ENCODE measurements around the gene GPS2.
"Not testable (repeated sequence)": the region's sequence is repeated elsewhere in the genome, so short reads cannot be mapped to it uniquely, and the experiment has no call there.

GPS2 gene

GRCh38 chr17:7314719-7315569, at the start of gene GPS2:
Gene GPS2 (minus strand): TSS chr17:7315360. CDS start chr17:7315052, 308 bp downstream.
- DNase-seq (ENCODE audit: low read depth), result peak; percentile 89

- DNase-seq (ENCODE audit: low read depth), result no peak
These were observed 48.2 kb upstream of the GPS2 start for GRCh38 chr17:7363311-7363710.

GRCh38 chr17:7361906-7362305, 46.7 kb upstream of the GPS2 start:
- DNase-seq (ENCODE audit: low read depth), result no peak

DNA sequence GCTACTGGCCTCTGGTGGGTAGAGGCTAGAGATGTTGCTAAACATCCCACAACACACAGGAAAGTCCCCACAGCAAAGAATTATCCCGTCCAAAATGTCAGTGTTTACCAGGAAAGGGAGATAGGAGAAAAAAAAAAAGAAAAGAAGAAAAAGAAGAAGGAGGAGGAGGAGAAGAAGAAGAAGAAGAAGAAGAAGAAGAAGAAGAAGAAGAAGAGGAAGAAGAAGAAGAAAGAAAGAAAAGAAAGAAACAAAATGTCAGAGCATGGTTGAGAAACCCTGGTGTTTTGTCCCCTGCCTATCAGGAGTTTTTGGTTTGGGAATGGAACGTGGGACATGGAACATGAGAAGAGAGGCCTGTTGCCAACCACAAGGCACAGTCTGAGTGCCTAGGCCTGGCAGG, 42.2 kb upstream of the GPS2 start:
- DNase-seq (ENCODE audit: low read depth), result no peak

DNA sequence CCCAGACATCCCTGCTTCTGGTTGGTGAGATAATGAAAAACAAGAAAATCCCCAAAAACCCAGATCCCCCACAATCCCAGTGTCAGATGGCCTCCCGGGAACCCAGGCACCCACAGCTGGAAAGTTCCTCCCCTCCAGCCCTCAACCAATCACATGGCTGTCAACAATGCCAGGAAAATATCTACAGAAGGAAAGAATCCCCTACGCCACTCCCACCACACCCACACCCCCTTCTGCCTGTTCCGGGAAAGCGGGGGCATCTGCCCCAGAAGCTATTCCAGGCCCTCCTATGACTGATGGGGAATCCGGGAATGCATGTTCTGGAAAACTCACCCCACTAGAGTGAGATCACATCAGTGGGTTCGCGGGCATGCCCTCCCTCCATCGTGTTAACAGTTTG, 41.6 kb upstream of the GPS2 start:
- DNase-seq (ENCODE audit: low read depth), result no peak

GRCh38 chr17:7356072-7356549, 41.0 kb upstream of the GPS2 start:
- peak; percentile 66 for DNase-seq (ENCODE audit: low read depth)

- DNase-seq (ENCODE audit: low read depth), result no peak
These were observed 40.4 kb upstream of the GPS2 start for GRCh38 chr17:7355573-7355972.

DNA sequence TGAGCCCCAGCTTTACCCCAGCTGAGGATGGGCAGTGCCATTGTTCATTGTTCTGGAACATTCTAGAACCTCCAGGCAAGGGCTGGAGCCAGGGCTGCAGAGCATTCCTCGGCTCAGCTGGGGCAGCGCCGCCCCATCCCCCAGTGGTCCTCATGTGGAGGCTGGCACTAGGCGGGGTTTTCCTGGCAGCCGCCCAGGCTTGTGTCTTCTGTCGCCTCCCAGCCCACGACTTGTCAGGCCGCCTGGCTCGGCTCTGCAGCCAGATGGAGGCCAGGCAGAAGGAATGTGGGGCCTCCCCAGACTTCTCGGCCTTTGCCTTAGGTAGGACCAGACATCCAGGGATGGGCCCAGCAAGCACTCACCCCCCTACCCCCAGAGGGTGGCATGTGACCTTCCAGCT, 39.9 kb upstream of the GPS2 start, which contains the start of gene TMEM95:
Gene TMEM95 (plus strand): TSS at position 104 of the 400 bp plus-strand sequence. CDS start 49 bp downstream, at position 153.
- DNase-seq (ENCODE audit: low read depth), result no peak

- DNase-seq (ENCODE audit: low read depth), result no peak
These were observed 39.2 kb upstream of the GPS2 start for GRCh38 chr17:7354262-7354843.

DNA sequence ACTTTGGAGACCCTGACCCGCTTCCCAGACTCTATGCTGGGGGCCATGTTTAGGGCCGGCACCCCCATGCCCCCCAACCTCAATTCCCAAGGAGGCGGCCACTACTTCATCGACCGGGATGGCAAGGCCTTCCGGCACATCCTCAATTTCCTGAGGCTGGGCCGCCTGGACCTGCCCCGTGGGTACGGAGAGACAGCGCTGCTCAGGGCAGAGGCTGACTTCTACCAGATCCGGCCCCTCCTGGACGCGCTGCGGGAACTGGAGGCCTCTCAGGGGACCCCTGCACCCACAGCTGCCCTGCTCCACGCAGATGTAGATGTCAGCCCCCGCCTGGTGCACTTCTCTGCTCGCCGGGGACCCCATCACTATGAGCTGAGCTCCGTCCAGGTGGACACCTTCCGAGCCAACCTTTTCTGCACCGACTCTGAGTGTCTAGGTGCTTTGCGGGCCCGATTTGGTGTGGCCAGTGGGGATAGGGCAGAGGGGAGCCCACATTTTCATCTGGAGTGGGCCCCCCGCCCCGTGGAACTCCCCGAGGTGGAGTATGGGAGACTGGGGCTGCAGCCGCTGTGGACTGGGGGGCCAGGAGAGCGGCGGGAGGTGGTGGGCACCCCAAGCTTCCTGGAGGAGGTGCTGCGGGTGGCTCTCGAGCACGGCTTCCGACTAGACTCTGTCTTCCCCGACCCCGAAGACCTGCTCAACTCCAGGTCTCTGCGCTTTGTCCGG, 37.9 kb upstream of the GPS2 start:
- no peak for DNase-seq (ENCODE audit: low read depth)

DNA sequence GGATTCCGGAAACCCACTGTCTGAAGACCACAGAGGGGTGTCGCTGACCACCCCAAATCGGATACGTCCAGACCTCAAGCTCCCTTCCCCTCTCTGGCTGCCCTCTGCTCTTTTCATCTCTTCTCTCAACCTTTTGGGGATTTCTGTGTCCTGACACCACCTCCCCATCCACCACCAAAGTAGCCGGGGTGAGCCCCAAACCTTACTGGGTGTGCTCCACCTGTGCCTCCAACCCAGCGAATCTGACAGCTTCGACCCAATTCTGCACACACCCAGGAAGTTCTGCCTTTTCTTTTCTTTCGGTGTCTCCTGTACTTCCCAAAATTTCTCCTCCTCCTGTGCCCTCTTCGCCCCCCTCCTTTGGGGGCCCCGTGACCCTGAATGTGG, 37.3 kb upstream of the GPS2 start:
- DNase-seq (ENCODE audit: low read depth), result no peak

DNA sequence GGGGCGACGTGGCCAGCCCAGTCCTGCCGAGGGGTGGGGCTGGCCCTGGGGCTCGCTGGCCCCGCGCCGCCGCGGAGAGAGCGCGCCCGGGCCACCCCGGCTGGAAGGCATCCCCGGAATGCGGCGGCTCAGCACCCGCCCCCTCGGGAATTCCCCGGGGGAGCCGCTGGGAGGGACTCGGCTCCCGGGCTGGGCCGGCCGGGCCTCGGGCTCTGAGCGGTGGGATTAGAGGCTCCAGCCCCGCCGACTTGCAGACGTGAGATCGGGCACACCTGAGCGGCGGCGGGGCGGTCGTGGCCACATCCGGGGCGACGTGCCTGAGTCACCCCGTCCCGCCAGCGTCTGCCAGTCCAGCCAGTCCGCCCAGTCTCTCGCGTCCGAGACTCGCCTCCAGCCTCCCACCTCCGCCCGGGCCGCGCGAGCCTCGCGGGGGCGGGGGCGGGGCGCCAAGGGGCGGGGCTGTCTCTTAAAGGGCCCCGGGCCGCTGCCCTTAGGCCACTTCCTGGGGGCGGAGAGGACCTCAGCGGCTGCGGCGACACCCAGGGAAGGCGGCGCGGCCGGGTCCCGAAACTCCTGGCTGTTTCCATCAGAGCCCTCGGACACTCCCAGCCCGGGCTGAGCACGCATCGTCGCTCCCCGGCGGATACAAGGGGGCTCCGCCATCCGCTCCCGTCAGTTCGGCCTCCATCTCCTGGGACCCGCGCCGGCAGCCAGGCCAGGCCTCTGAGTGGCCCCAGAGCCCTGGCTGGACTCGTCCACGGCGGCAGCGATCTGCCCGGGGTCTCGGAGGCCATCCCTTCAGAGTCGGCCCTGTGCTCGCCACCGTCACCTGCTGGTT, 36.7 kb upstream of the GPS2 start, which contains the start of gene KCTD11:
Gene KCTD11 (plus strand): TSS at position 498 of the 838 bp plus-strand sequence.
- DNase-seq (ENCODE audit: low read depth), result peak; percentile 43

DNA sequence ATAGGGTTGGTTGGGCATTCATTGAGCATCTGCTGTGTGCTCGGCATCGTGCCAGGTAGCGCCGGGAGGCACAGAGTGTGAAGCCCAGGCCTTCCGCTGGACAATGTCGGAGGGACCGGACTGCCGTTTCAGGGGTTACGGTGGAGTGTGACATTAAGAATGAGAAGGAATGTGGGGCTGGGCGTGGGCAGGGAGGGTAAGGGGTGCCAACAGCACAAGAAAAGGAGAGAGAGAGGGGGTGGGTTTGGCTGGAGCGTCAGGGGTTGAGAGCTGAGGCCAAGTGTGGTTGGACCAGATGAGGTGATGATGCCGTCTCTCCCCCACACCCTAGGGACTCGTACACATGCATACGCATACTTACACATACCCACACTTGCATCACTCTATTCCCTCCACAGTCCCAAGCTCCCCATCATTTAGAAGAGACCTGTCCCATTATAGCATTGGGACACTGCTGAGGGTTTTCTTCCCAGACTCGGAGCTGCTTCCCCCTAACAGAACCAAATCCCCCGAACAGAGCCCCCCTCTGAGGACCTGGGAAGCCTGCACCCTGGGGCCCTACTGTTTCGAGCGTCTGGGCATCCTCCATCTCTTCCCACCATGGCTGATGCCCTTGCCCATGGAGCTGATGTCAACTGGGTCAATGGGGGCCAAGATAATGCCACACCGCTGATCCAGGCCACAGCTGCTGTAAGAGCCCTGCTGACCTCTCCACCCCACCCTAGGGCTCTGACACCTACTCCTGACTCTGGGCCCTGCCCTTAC, 33.5 kb upstream of the GPS2 start:
- no peak for DNase-seq (ENCODE audit: low read depth)

- DNase-seq (ENCODE audit: low read depth), result no peak
These were observed 32.7 kb upstream of the GPS2 start for GRCh38 chr17:7347630-7348477.

- no peak for DNase-seq (ENCODE audit: low read depth)
These were observed 31.8 kb upstream of the GPS2 start for GRCh38 chr17:7346761-7347614.

DNA sequence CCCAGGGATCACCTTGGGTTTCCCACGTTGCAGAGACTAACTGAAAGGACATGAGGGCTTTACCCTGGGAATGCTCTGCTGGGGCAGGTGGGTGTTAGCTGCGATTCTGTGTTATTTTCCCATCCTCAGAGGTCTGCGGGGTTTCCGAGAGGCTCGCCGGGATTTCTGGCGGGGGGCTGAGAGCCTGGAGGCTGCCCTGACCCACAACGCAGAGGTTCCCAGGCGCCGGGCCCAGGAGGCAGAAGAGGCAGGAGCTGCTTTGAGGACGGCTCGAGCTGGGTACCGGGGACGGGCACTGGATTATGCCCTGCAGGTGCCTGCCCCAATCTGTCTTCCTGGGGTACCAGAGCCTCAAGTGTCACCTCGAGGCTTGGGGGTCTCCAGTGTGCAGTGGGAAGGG, 28.1 kb upstream of the GPS2 start:
- no peak for DNase-seq (ENCODE audit: low read depth)

DNA sequence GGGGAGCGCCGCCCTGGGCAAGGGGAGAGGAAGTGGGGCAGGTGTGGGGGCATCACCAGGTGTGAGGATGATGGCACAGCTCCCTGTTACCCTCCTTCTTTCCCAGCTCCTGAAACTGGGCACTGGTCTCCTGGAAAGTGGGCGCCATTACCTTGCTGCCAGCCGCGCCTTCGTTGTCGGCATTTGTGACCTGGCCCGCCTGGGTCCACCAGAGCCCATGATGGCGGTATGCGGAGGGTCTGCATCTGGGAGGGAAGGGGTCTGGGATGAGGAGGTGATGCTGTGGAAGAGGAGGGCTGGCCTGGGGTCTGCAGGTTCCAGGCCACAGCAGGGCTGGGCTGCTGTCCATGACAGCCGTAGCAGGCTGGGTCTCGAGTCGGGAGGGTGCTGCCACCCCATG, 26.7 kb upstream of the GPS2 start:
- no peak for DNase-seq (ENCODE audit: low read depth)

GRCh38 chr17:7340179-7340578, 25.0 kb upstream of the GPS2 start:
- no peak for DNase-seq (ENCODE audit: low read depth)

DNA sequence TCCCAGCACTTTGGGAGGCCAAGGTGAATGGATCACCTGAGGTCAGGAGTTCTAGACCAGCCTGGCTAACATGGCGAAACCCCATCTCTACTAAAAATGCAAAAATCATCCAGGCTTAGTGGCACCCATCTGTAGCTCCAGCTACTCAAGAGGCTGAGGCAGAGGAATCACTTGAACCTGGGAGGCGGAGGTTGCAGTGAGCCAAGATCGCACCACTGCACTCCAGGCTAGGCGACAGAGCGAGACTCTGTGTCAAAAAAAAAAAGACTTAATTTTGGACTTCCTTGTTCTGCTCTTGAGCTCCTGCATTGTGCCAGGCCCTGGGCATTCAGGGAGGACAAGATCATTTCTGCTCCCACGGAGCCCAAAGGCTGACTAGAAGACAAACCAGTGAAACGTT, 22.4 kb upstream of the GPS2 start:
- DNase-seq (ENCODE audit: low read depth), result not testable (repeated sequence)

Measured in stimulated activated CD8-positive, alpha-beta memory T cell treated with anti-CD3 and anti-CD28 coated beads, Interleukin-15, amount 100 ng/mL, for 24 hours (primary cell).